ENCODE data around the gene MCCD1. TPM values are rescaled to one million over a fixed set of nuclear protein-coding genes. Genes with fewer than 3 reads are reported as not detected.

The MCCD1 gene
- total and polyA plus RNA-seq, 3 experiments from 2014 or later: not detected

DNA sequence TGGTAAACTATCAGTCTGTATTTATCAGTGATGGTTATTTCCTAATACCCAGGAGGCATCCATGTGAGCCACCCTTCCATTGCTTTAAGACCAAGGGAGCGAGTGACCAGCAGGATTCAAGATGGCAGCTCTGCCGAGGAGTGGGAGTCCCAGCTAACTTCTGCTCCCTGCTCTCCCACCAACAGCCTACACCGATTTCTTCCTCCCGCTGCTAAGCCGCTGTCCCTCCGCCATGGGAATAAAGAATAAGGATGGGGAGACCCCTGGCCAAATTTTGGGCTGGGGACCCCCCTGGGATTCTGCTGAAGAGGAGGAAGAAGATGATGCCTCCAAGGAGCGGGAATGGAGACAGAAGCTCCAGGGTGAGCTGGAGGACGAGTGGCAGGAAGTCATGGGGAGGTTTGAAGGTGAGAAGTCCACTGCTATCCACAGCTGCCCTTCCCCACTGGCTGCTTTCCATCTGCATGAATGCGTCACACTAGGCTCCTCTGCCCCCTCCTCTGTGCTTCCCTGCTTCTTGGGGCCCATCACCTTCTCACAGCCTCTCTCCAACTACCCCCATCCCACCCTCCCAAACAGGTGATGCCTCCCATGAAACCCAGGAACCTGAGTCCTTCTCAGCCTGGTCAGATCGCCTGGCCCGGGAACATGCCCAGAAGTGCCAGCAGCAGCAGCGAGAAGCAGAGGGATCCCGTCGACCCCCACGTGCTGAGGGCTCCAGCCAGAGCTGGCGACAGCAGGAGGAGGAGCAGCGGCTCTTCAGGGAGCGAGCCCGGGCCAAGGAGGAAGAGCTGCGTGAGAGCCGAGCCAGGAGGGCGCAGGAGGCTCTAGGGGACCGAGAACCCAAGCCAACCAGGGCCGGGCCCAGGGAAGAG is 28.9 kb downstream of the MCCD1 start:
- POLR2A ChIA-PET: interaction anchor here (0.5 to 2.7 kb wide), 5 partner anchors 35 to 573 kb away, joined by 3 to 12 read pairs (median 3); partner anchors contain the start of gene NCR3
- CTCF ChIA-PET: interaction anchor here (0.7 to 32.2 kb wide), 4 partner anchors 11 to 39 kb away, joined by 3 to 576 read pairs (median 50); partner anchors contain the start of genes LST1, LTB, NCR3 and NFKBIL1
- H3K4me3 ChIP-seq (ENCODE audit: low read length): no peak overlapping the region
- peak overlapping the region; percentile 18 for H3K27ac ChIP-seq (ENCODE audit: low read depth, low read length)
- H3K27ac Mint-ChIP-seq: peak overlapping the region in 5 of 8 donors; percentile 35 to 97 (median 64)
- H3K27me3 ChIP-seq (ENCODE audit: insufficient read depth, low read length, poor library complexity, severe bottlenecking): no peaks in the 10 kb centered on the region
- H3K4me1 ChIP-seq (ENCODE audit: insufficient read depth, low read length): peaks cover 64% of the 10 kb centered on the region
- H3K9me3 ChIP-seq (ENCODE audit: low read length): no peaks in the 10 kb centered on the region
- peaks cover 7% of the 10 kb centered on the region for H3K36me3 ChIP-seq (ENCODE audit: insufficient read depth, low read length)
- peaks cover 51 to 68% (median 61%) of the 10 kb centered on the region in 3 donors for H3K4me1 Mint-ChIP-seq
- no peaks in the 10 kb centered on the region for H3K9me3 Mint-ChIP-seq
- no peaks in the 10 kb centered on the region for H3K27me3 Mint-ChIP-seq
- peaks cover 3 to 21% (median 11%) of the 10 kb centered on the region in 3 donors for H3K36me3 Mint-ChIP-seq
- no peak for DNase-seq
- peak overlapping the region in 5 of 7 donors; percentile 8 to 85 (median 38) for H3K4me3 Mint-ChIP-seq

DNA sequence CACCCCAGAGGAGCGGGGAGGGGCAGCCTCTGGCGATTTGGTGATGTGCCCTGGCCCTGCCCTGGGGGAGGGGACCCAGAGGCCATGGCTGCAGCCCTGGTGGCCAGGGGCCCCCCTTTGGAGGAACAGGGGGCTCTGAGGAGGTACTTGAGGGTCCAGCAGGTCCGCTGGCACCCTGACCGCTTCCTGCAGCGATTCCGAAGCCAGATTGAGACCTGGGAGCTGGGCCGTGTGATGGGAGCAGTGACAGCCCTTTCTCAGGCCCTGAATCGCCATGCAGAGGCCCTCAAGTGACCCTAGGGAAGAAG is 29.5 kb downstream of the MCCD1 start:
- Histone ChIP-seq H3K27me3 (ENCODE audit: insufficient read depth, low read length, poor library complexity, severe bottlenecking) (no peaks in the 10 kb centered on the region), H3K27ac (ENCODE audit: low read depth, low read length) (peak overlapping the region; percentile 18), H3K9me3 (ENCODE audit: low read length) (no peaks in the 10 kb centered on the region), H3K4me3 (ENCODE audit: low read length) (peak overlapping the region; percentile 54), H3K4me1 (ENCODE audit: insufficient read depth, low read length) (peaks cover 70% of the 10 kb centered on the region), H3K36me3 (ENCODE audit: insufficient read depth, low read length) (peaks cover 7% of the 10 kb centered on the region)
- POLR2A ChIA-PET: interaction anchor here (0.6 to 2.7 kb wide), 9 partner anchors 8 to 126 kb away, joined by 3 to 42 read pairs (median 9); partner anchors contain the start of genes BAG6, DDX39B, LTB and NCR3
- Mint-ChIP-seq H3K4me3 (peak overlapping the region in 6 of 7 donors; percentile 76 to 90 (median 80)), H3K27me3 (no peaks in the 10 kb centered on the region), H3K9me3 (no peaks in the 10 kb centered on the region), H3K4me1 (peaks cover 54 to 72% (median 66%) of the 10 kb centered on the region in 3 donors), H3K27ac (peak overlapping the region; percentile 89 to 97 (median 94)), H3K36me3 (peaks cover 3 to 24% (median 14%) of the 10 kb centered on the region in 3 donors)
- CTCF ChIA-PET: interaction anchor here (1.4 to 32.2 kb wide), 6 partner anchors 8 to 38 kb away, joined by 3 to 576 read pairs (median 14); partner anchors contain the start of genes DDX39B, LST1, LTB and NCR3
- DNase-seq: no peak

DNA sequence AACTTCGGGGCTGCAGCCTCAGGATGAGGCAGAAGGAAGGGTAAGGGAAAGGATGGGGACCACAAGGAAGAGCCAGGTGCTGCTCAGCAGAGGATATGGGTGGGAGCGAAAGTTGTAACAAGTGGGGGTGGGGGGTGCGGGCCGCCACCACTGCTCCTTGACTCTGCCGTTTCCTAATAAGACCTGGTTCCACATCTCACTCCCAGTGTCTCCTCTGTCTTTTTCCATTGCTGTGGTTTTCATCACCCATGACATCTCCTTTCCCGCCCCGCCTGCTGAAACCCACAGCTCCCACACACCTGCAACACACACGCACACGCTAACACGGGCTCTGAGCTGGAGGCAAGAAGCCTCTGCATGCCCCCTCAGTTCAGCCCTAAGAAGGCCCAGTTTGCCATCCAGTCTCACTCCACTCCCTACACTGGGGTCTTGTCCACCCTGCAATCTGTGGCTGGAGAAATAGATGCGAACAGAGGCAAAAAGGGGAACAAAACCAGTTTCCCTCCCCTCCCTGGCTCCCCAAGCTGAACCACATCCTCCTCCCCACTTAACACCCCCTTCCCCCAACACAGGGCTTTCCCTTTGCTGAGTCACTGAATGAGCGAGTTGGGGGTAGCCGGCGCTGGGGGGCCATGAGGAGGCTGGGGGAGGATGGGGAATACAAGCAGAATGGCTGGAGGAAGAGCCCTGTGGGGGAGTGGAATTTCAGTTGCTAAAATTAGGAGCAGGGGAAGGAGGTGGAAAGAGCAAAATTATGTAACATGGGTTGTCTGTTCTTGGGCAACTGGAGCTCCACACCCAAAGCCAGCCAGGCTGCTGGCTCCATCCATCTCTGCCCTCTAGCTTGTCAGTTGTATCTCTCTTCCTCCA is 30.1 kb downstream of the MCCD1 start:
- peak overlapping the region; percentile 89 to 97 (median 94) for H3K27ac Mint-ChIP-seq
- DNase-seq: peak; percentile 59 to 86 (median 63)
- H3K36me3 ChIP-seq (ENCODE audit: insufficient read depth, low read length): peaks cover 7% of the 10 kb centered on the region
- CTCF ChIA-PET: interaction anchor here (0.6 to 32.2 kb wide), 8 partner anchors 9 to 159 kb away, joined by 3 to 576 read pairs (median 4); partner anchors contain the start of genes ATP6V1G2, DDX39B, LST1 and LTB
- peaks cover 3 to 28% (median 14%) of the 10 kb centered on the region in 3 donors for H3K36me3 Mint-ChIP-seq
- H3K27me3 ChIP-seq (ENCODE audit: insufficient read depth, low read length, poor library complexity, severe bottlenecking): no peaks in the 10 kb centered on the region
- POLR2A ChIA-PET: interaction anchor here (0.6 to 2.7 kb wide), 13 partner anchors 8 to 256 kb away, joined by 3 to 42 read pairs (median 4); partner anchors contain the start of genes BAG6, DDX39B, HSPA1A and HSPA1L
- H3K4me1 ChIP-seq (ENCODE audit: insufficient read depth, low read length): peaks cover 70% of the 10 kb centered on the region
- H3K4me3 Mint-ChIP-seq: peak overlapping the region; percentile 76 to 91 (median 85)
- H3K9me3 Mint-ChIP-seq: no peaks in the 10 kb centered on the region
- no peaks in the 10 kb centered on the region for H3K27me3 Mint-ChIP-seq
- H3K4me3 ChIP-seq (ENCODE audit: low read length): peak overlapping the region; percentile 54
- H3K9me3 ChIP-seq (ENCODE audit: low read length): no peaks in the 10 kb centered on the region
- H3K27ac ChIP-seq (ENCODE audit: low read depth, low read length): peak overlapping the region; percentile 18
- H3K4me1 Mint-ChIP-seq: peaks cover 56 to 77% (median 71%) of the 10 kb centered on the region in 3 donors

DNA sequence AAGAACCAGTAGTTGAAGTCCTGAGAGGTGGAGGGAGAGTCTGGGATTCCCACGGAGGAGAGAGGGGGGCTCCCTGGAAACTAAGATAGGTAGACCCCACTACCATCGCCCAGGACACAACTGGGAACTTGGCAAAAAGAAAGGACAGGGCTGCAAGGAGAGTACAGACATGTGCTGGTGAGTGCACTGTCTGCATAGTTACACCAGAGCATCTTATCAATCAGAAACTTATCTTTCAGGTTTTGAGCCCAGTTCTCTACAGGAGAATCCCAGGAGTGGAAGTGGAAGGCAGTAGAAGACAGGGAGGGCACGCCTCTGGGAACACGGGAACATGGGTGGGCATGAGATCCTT is 30.8 kb downstream of the MCCD1 start:
- peaks cover 57 to 77% (median 72%) of the 10 kb centered on the region in 3 donors for H3K4me1 Mint-ChIP-seq
- H3K27me3 Mint-ChIP-seq: no peaks in the 10 kb centered on the region
- Histone ChIP-seq H3K4me3 (ENCODE audit: low read length) (peak overlapping the region; percentile 54), H3K27me3 (ENCODE audit: insufficient read depth, low read length, poor library complexity, severe bottlenecking) (no peaks in the 10 kb centered on the region), H3K9me3 (ENCODE audit: low read length) (no peaks in the 10 kb centered on the region), H3K36me3 (ENCODE audit: insufficient read depth, low read length) (peaks cover 7% of the 10 kb centered on the region), H3K27ac (ENCODE audit: low read depth, low read length) (peak overlapping the region; percentile 18), H3K4me1 (ENCODE audit: insufficient read depth, low read length) (peaks cover 70% of the 10 kb centered on the region)
- H3K36me3 Mint-ChIP-seq: peaks cover 3 to 30% (median 14%) of the 10 kb centered on the region in 3 donors
- CTCF ChIA-PET: interaction anchor here (0.6 to 32.2 kb wide), 9 partner anchors 9 to 159 kb away, joined by 3 to 576 read pairs (median 4); partner anchors contain the start of genes ATP6V1G2, DDX39B, LST1 and LTB
- peak overlapping the region; percentile 76 to 91 (median 85) for H3K4me3 Mint-ChIP-seq
- no peak for DNase-seq
- POLR2A ChIA-PET: interaction anchor here (1.0 to 2.7 kb wide), 11 partner anchors 8 to 255 kb away, joined by 3 to 42 read pairs (median 6); partner anchors contain the start of genes DDX39B, HSPA1A, HSPA1L and LTB
- H3K9me3 Mint-ChIP-seq: no peaks in the 10 kb centered on the region
- H3K27ac Mint-ChIP-seq: peak overlapping the region; percentile 89 to 97 (median 94)

DNA sequence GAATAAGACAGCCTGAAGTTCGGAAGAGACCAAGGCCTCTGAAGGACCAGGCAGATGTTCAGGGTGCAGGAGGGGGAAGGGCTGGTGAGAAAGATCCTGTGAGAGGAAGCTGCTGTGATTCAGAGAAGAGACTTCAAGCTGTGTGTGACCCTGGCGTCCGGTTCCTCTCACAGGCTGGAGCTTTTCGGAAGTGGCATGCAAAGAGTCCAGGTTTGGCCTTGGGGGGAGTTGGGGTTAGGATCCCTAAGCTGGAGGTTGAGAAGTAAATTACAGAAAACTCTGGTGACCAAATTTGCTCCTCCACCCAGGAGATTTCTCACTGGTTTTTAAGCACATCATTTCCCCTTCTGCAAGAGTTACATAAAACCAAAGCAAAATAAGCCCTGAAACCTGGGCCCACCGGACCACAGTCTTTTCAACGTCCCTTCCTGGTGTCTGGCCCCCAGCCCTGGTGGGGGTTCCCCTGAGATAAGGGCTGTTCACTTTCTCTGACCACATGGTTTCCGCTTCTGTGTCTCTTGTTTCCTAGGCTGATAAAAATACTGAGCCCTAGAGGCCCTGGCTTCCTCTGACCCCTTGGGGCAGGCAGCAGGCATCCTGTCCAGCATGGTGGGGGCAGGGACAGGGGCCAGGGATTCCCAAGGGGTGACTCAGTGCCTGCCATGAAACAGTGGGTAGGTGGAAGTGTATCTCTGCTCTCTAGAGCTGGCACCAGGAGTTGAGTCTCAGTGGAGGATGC is 31.4 kb downstream of the MCCD1 start:
- peak overlapping the region; percentile 76 to 91 (median 85) for H3K4me3 Mint-ChIP-seq
- DNase-seq: peak in 3 of 5 donors; percentile 42 to 64 (median 49)
- peak overlapping the region; percentile 18 for H3K27ac ChIP-seq (ENCODE audit: low read depth, low read length)
- peaks cover 3 to 35% (median 19%) of the 10 kb centered on the region in 3 donors for H3K36me3 Mint-ChIP-seq
- POLR2A ChIA-PET: interaction anchor here (1.0 to 2.7 kb wide), 9 partner anchors 9 to 91 kb away, joined by 3 to 42 read pairs (median 9); partner anchors contain the start of genes DDX39B, LTB, NCR3 and TNF
- H3K9me3 Mint-ChIP-seq: no peaks in the 10 kb centered on the region
- H3K4me1 ChIP-seq (ENCODE audit: insufficient read depth, low read length): peaks cover 70% of the 10 kb centered on the region
- H3K9me3 ChIP-seq (ENCODE audit: low read length): no peaks in the 10 kb centered on the region
- CTCF ChIA-PET: interaction anchor here (0.9 to 32.2 kb wide), 5 partner anchors 10 to 37 kb away, joined by 3 to 576 read pairs (median 23); partner anchors contain the start of genes DDX39B, LST1, LTB and NCR3
- no peaks in the 10 kb centered on the region for H3K27me3 ChIP-seq (ENCODE audit: insufficient read depth, low read length, poor library complexity, severe bottlenecking)
- H3K36me3 ChIP-seq (ENCODE audit: insufficient read depth, low read length): peaks cover 7% of the 10 kb centered on the region
- H3K4me3 ChIP-seq (ENCODE audit: low read length): peak overlapping the region; percentile 54
- peak overlapping the region; percentile 89 to 97 (median 94) for H3K27ac Mint-ChIP-seq
- peaks cover 62 to 79% (median 74%) of the 10 kb centered on the region in 3 donors for H3K4me1 Mint-ChIP-seq
- no peaks in the 10 kb centered on the region for H3K27me3 Mint-ChIP-seq

DNA sequence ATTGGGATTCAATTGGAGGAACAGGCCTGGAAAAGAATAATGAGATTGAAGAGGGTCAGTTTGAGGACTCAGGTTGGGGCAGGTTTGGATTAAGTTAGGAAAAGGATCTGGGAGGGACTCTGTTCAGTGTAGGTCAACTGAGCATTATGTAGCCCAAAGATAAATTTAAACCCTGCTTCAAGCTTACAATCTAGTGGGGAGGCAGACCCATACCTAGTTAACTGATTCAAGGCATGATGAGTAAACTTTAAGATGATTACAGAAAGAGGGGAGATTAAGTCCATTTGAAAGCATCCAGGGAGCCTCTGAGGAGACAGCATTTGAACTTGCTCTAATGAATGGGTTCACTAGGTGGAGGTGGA is 31.9 kb downstream of the MCCD1 start:
- no peak overlapping the region for H3K4me3 ChIP-seq (ENCODE audit: low read length)
- CTCF ChIA-PET: interaction anchor here (0.9 to 32.2 kb wide), 4 partner anchors 11 to 36 kb away, joined by 3 to 576 read pairs (median 60); partner anchors contain the start of genes LST1, LTB, NCR3 and NFKBIL1
- H3K27ac Mint-ChIP-seq: peak overlapping the region; percentile 89 to 97 (median 94)

More for the DNA sequence above, 31.9 kb downstream of the MCCD1 start:
- no peaks in the 10 kb centered on the region for H3K9me3 Mint-ChIP-seq
- POLR2A ChIA-PET: interaction anchor here (1.0 to 2.7 kb wide), 4 partner anchors 19 to 91 kb away, joined by 3 to 42 read pairs (median 8); partner anchors contain the start of genes LTB and NCR3
- no peaks in the 10 kb centered on the region for H3K27me3 Mint-ChIP-seq
- peaks cover 3 to 41% (median 25%) of the 10 kb centered on the region in 3 donors for H3K36me3 Mint-ChIP-seq
- Histone ChIP-seq H3K27me3 (ENCODE audit: insufficient read depth, low read length, poor library complexity, severe bottlenecking) (no peaks in the 10 kb centered on the region), H3K4me1 (ENCODE audit: insufficient read depth, low read length) (peaks cover 70% of the 10 kb centered on the region), H3K27ac (ENCODE audit: low read depth, low read length) (no peak overlapping the region), H3K36me3 (ENCODE audit: insufficient read depth, low read length) (peaks cover 7% of the 10 kb centered on the region), H3K9me3 (ENCODE audit: low read length) (no peaks in the 10 kb centered on the region)
- peaks cover 66 to 84% (median 80%) of the 10 kb centered on the region in 3 donors for H3K4me1 Mint-ChIP-seq
- peak overlapping the region; percentile 76 to 91 (median 85) for H3K4me3 Mint-ChIP-seq
- DNase-seq: no peak

All from CD8-positive, alpha-beta memory T cell (primary cell).